Aorta (tissue), 5 donors: ENCODE measurements around the gene CDKN1C. TPM values are rescaled to one million over a fixed set of nuclear protein-coding genes. Genes with fewer than 3 reads are reported as not detected.
A peak's percentile ranks its signal among the peaks of the same experiment; 100 is the strongest.

Experiments
- ATAC-seq: fragments of 200-7000 bp; cut with Tn5 transposase; one replicate; pipeline ENCODE4 v1.9.1; 2022; ENCODE audit warnings: moderate library complexity; ENCODE audit not compliant: low FRiP score
- DNase-seq, 2 donors: peaks; one replicate each; pipeline ENCODE4 v3.0.0-alpha.2; 2020
- H3K27ac ChIP-seq, 2 donors: one replicate each; pipeline ENCODE4 v1.5.1; 2013; ENCODE audit warnings: low read length in 2 of 2, mild to moderate bottlenecking in 2 of 2, moderate library complexity in 2 of 2, control low read depth in 1 of 2, inconsistent platforms in 1 of 2, low read depth in 1 of 2
- H3K27me3 ChIP-seq, 2 donors: one replicate each; pipeline ENCODE4 v1.6.1; 2013; ENCODE audit warnings: control low read depth in 1 of 2, low read length in 1 of 2, mild to moderate bottlenecking in 1 of 2, moderate library complexity in 1 of 2; ENCODE audit not compliant: insufficient read depth in 2 of 2, control insufficient read depth in 1 of 2
- H3K36me3 ChIP-seq, 2 donors: one replicate each; pipeline ENCODE4 v1.6.1; 2013; ENCODE audit warnings: control low read depth in 1 of 2, low read length in 1 of 2, mild to moderate bottlenecking in 1 of 2; ENCODE audit not compliant: insufficient read depth in 2 of 2, control insufficient read depth in 1 of 2
- H3K4me1 ChIP-seq, 2 donors: one replicate each; pipeline ENCODE4 v1.6.1; 2013; ENCODE audit warnings: low read length in 2 of 2, control low read depth in 1 of 2, mild to moderate bottlenecking in 1 of 2, moderate library complexity in 1 of 2; ENCODE audit not compliant: insufficient read depth in 2 of 2, control insufficient read depth in 1 of 2
- H3K4me3 ChIP-seq, 2 donors: one replicate each; pipeline ENCODE4 v1.5.1; 2013; ENCODE audit warnings: low read length in 2 of 2, control low read depth in 1 of 2, mild to moderate bottlenecking in 1 of 2
- H3K9me3 ChIP-seq: one replicate; pipeline ENCODE4 v1.6.1; 2013; ENCODE audit warnings: mild to moderate bottlenecking, low read length; ENCODE audit not compliant: control insufficient read depth
- WGBS, 2 donors: extraction: QIAGEN DNeasy Blood & Tissue Kit; methylation state at CpG; one replicate each; pipeline ENCODE4 v1.1.7; 2013; 5-methylcytosine and 5-hydroxymethylcytosine counted together
- intact Hi-C, 2 donors: fragments of 100-400 bp; cut with DNase I; formaldehyde crosslinking; loops; one replicate each; pipeline versions ENCODE4 v1.14.2 to v1.15.0; 2022
- polyA plus RNA-seq, 2 donors: library from polyadenylated mRNA; stranded (reverse); fragments of 200-250 nt; gene quantifications; one replicate each; pipeline ENCODE4 v1.2.3, GENCODE V29; 2013
- total RNA-seq, 2 donors: library from RNA; stranded (reverse); fragmentation: NEBNext Ultra II Directional; extraction: Animal tissue kit (Norgen Biotek cat#: 25700); gene quantifications; one replicate each; pipeline ENCODE4 v1.2.1, GENCODE V29; 2021
- donor health status: healthy with polysubstance abuse.
- donor health status: Bipolar disorder and iron deficiency.
- donor health status: DM: no; HTN: no; CAD: no.
- donor health status: DM: no; HTN: no; CAD: no.
- donor health status: DM: yes; HTN: yes; CAD: no.

Gene CDKN1C
- total and polyA plus RNA-seq, 4 donors, result 11.3 to 37.7 (median 17.5) TPM

DNA sequence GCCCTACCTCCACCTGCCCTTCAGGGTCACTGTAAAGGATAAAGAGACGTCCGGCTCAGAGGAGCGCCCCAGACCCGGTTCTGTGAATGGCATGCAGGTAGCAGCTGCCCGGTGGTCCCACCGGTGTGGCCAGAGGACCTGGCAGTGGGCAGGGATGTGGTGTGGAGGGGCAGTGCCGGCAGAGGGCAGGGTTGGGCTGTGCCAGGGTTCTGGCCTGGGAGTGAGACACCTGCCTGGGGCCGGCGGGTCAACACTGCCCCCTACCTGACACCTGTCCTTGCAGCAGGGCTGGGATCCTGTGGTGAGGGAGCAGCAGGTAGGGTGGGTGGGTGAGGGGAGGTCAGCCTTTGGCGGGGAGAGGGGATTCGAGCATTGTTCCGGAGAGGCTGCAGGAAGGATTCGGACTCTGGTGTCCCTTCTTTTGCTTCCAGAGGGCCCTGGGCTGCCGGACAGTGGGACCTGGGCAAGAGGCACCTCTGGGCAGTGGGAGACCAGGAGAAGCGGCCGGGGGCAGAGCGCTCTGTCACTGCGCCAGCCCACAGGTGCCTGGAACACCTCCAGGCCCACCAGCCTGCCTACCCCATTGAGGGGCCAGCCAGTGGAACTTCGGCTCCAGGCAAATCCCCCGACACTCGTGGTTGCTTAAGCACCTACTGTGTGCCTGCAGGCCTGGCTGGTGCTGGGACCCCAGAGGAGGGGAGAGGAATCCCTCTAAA, 45.3 kb upstream of the CDKN1C start:
- peaks cover 0 to 2% of the 10 kb centered on the region in 2 donors for H3K27me3 ChIP-seq
- DNase-seq, result peak; percentile 76 to 84
- WGBS, 2 donors, result 53 to 59% methylated on average over 20 to 21 of the region's 21 CpGs
- no peak overlapping the region for H3K4me3 ChIP-seq
- intact Hi-C loops, result loop anchor here in 1 of 2 donors (2.0 kb wide), 1 partner anchor 162 kb away; no protein-coding TSS in a partner anchor
- peak overlapping the region in 1 of 2 donors; percentile 1 for H3K27ac ChIP-seq
- no peaks in the 10 kb centered on the region for H3K4me1 ChIP-seq
- H3K36me3 ChIP-seq, result no peaks in the 10 kb centered on the region
- peak; percentile 40 for ATAC-seq
- no peaks in the 10 kb centered on the region for H3K9me3 ChIP-seq

DNA sequence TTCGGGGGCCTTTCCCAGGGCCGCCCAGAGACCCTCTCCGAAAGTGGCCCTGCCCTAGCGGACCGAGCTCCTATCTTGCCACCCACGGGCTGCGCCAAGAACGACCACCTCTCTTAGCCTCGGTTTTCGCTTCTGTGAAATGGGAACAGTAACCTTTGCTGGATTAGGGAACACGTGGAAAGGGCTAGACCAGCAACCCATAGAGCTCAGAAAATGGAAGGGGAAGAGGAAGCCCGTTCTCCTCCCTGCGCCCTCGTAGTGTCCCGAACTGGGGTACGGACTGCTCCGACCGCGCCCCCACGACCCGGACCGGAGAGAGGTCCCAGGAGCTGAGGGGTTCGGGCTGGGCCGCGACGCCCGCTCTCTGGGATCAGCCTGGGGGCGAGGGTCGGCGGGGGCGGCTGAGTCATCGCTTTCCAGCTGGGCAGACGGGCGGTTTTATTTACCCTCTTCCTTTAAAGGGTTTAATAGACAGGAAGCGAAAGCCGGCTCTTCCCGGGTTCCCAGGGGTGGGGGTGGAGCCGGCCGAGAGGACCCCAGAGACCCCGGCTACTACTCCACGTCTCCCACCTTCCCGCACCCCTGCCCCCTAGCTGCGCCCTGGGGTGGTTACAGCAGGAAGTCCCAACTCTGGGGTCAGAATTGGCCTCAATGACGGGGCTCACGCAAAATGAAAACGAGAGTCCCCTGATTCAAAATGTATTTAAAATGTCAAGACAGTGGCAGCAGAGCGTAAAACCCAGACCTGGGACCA, 44.6 kb upstream of the CDKN1C start:
- intact Hi-C loops, result loop anchor here in 1 of 2 donors (2.0 kb wide), 1 partner anchor 163 kb away; no protein-coding TSS in a partner anchor
- Histone ChIP-seq H3K4me1 (no peaks in the 10 kb centered on the region), H3K4me3 (peak overlapping the region; percentile 17 to 22), H3K9me3 (no peaks in the 10 kb centered on the region), H3K27me3 (peaks cover 0 to 2% of the 10 kb centered on the region in 2 donors), H3K27ac (peak overlapping the region in 1 of 2 donors; percentile 1), H3K36me3 (no peaks in the 10 kb centered on the region)
- 5% methylated on average over 46 to 47 of the region's 47 CpGs for WGBS, 2 donors
- ATAC-seq (no peak), DNase-seq (peak; percentile 72 to 88)

DNA sequence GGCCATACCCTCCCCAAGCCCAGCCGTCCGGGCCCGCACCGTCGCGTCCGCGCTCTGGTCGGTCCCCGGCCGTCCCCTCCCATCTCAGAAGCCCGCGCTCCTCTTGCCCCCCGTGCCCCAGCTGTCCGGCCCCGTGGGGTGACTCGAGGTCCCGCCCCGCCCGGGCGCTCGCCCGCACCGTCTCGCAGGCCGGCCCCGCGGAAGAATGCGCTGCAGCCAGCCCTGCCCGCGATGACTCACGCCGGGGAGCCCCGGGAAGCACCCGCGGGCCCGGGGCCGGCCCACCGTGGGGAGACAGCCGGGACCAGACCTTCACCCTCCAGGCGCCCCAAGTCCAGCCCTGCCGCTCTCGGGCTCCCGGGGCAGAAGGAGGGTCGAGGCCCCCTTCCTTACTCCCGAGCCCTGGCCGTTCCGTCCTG, 44.0 kb upstream of the CDKN1C start:
- ATAC-seq, result peak; percentile 37
- H3K36me3 ChIP-seq, result no peaks in the 10 kb centered on the region
- no peaks in the 10 kb centered on the region for H3K9me3 ChIP-seq
- peak overlapping the region in 1 of 2 donors; percentile 1 for H3K27ac ChIP-seq
- peak overlapping the region; percentile 24 to 27 for H3K4me3 ChIP-seq
- peak; percentile 84 to 93 for DNase-seq
- no peaks in the 10 kb centered on the region for H3K4me1 ChIP-seq
- WGBS, 2 donors, result 0 to 2% methylated on average over 6 to 48 of the region's 48 CpGs
- intact Hi-C loops, result no loop called here
- H3K27me3 ChIP-seq, result peaks cover 0 to 2% of the 10 kb centered on the region in 2 donors

DNA sequence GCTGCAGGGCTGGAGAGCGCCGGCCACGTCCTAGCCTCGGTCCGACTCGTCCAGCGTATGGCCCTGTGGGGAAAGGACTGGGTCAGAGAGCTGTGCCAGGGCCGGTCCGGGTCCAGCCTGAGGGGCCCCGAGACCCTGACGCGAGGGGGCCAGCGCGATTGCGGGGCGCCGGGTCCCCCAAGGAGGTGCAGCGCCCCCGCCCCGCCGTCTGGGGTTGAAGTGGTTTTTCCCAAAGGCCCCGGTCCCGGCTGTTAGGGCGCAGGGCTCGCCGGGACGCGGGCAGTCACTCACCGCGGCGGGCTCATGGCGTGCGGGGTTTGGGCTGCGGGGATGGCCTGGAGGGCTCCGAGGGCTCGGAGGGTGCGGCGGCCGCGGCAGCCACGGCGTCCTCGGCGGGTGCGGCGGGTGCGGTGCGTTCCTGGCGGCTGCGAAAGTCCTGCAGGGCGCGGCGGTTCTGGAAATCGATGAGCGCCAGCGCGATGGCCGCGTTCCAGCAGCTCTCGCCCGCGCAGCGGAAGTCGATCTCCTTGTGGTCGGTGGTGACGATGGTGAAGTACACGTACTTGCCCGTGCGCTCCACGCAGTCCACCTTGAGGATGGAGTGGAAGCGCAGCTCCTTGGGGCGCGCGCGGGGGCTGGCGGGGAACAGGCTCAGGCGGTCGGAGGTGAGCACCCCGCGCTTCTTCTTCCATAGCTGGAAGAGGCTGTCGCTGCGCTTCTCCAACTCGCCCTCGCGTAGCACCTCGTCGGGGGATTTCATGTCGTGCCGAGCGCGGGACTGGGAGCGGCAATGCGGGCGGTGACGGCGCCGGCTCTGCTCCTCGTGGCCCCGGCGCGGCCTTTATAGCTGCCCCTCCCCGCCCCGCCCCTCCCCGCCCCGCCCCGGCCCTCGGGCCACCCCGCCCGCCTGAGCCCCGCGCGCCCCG, 43.3 kb upstream of the CDKN1C start, which contains the start of gene PHLDA2:
PHLDA2 (minus strand) TSS at position 816 of the 926 bp plus-strand sequence; CDS start at position 760, 56 bp downstream.
- 3% methylated on average over 100 to 113 of the region's 113 CpGs for WGBS, 2 donors
- Histone ChIP-seq H3K4me1 (no peaks in the 10 kb centered on the region), H3K27me3 (peaks cover 0 to 2% of the 10 kb centered on the region in 2 donors), H3K9me3 (no peaks in the 10 kb centered on the region), H3K36me3 (no peaks in the 10 kb centered on the region), H3K27ac (peak within 1 kb of the TSS in 1 of 2 donors; percentile 20), H3K4me3 (peak within 1 kb of the TSS; percentile 24 to 27)
- peak; percentile 80 to 90 for DNase-seq
- intact Hi-C loops, result no loop called here
- ATAC-seq, result peak; percentile 9

DNA sequence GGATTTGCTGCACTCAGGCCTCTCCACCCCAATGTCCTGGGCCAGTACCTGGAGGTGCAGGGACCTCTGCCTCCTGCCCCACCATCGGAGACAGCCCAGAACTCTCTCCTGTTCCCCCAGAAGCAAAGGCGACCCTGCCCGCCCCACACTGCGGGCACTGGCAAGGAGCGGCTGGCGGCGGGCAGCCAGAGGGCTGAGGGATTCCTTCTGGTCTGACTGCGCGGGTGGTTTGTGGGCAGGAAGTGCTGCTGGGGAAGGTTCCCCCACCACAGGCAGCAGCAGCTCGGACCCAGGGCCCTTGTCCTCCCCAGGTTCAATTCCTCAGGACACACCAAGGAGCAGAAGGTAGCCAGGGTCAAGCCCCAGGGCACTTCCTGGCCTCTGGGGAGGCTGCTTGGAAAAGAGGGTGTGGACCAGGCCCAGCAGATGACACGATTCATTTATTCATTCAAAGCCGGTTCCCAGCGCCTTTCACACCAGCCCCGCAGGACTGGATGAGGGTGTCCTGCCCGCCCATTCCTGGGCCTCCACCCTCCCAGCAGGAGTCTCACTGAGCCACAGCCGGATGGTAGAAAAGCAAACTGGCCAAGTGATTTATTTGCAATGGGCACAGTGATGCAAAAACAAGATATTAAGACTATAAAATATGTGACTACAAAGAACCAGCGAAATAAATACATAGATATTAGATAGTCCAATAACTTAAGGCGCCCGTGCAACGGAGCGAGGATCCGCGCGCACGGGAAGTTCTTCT, 42.5 kb upstream of the CDKN1C start:
- ATAC-seq (no peak), DNase-seq (peak; percentile 49 to 76)
- Histone ChIP-seq H3K4me3 (peak overlapping the region in 1 of 2 donors; percentile 24), H3K27me3 (peaks cover 0 to 2% of the 10 kb centered on the region in 2 donors), H3K4me1 (no peaks in the 10 kb centered on the region), H3K36me3 (no peaks in the 10 kb centered on the region), H3K27ac (no peak overlapping the region), H3K9me3 (no peaks in the 10 kb centered on the region)
- intact Hi-C loops, result no loop called here
- 59 to 64% methylated on average over 25 of the region's 25 CpGs for WGBS, 2 donors

DNA sequence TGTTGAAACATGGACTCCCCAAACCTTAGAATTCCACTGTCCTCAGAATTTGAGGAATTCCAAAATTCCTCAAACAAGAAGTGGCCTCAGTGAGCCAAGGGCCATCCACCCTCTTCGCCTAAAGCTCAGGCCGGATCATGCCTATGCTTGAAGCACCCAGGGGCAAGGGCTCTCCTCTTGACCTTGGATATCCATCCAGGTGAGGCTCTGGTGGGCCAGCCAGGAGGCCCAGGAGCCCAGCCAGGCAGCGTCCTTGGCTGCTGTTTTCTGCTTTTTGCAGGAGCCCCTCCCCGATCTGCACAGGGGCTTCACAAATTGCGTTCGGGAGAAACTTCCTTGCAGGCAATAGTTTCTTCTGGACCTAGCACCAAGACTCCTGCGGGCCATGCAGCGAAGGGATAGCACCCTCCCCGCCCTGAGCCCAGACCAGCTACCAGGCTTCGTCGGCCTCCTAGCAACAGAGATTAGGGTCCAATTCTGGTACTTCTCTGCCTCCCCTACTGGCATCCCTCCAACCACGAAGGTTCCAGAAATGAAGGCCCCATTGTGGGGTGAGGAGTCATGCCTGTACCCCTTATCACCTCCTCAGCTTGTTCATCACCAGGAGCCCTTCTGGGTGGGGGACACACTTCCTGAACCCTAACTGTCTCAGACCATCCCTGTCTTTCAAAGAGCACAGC, 41.7 kb upstream of the CDKN1C start:
- 93 to 94% methylated on average over 12 of the region's 12 CpGs for WGBS, 2 donors
- intact Hi-C loops, result no loop called here
- ATAC-seq (no peak), DNase-seq (peak; percentile 41 to 59)
- Histone ChIP-seq H3K9me3 (no peaks in the 10 kb centered on the region), H3K27me3 (peaks cover 0 to 2% of the 10 kb centered on the region in 2 donors), H3K27ac (no peak overlapping the region), H3K4me1 (no peaks in the 10 kb centered on the region), H3K4me3 (no peak overlapping the region), H3K36me3 (no peaks in the 10 kb centered on the region)

DNA sequence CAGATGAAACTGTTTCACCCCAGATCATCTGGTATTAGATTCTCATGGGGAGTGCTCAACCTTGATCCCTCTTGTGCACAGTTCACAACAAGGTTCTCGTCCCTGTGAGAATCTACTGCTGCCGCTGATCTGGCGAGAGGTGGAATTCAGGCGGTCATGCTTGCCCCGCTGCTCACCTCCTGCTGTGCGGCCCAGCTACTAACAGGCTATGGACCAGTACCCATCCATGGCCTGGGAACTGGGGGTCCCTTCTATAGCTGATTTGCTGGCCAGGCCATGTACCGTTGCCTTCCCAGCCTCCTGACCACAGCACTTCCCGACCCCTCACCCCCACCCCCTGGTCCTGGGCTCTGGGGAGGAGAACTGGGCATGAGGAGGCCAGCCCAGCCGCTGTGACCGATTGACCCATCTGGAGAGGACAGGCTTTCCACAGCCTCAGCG, 41.1 kb upstream of the CDKN1C start:
- H3K27me3 ChIP-seq, result peaks cover 0 to 2% of the 10 kb centered on the region in 2 donors
- ATAC-seq, result no peak
- intact Hi-C loops, result no loop called here

More for the DNA sequence above, 41.1 kb upstream of the CDKN1C start:
- WGBS, 2 donors, result 95% methylated on average over 11 of the region's 11 CpGs
- Histone ChIP-seq H3K27ac (no peak overlapping the region), H3K9me3 (no peaks in the 10 kb centered on the region), H3K4me3 (no peak overlapping the region), H3K36me3 (no peaks in the 10 kb centered on the region), H3K4me1 (no peaks in the 10 kb centered on the region)
- DNase-seq, result peak; percentile 48 to 66
